Adipocyte (in vitro differentiated cells): Measurements from ENCODE around the gene EN1.

Experiments
- DNase-seq: peaks from one replicate; pipeline ENCODE4 v3.0.0-alpha.2; 2015; ENCODE audit warnings: low read depth
- H3K27me3 ChIP-seq: replicated peaks from 2 replicates; pipeline ENCODE4 v1.7.0; 2013; ENCODE audit warnings: mild to moderate bottlenecking, low read length, moderate library complexity; ENCODE audit not compliant: control insufficient read depth, insufficient read depth
- H3K36me3 ChIP-seq: 2 replicates; pipeline ENCODE4 v1.7.0; 2013; ENCODE audit warnings: low read length, mild to moderate bottlenecking, moderate library complexity; ENCODE audit not compliant: control insufficient read depth, insufficient read depth, severe bottlenecking
- H3K4me1 ChIP-seq: 2 replicates; pipeline ENCODE4 v1.7.0; 2013; ENCODE audit warnings: mild to moderate bottlenecking, low read length, moderate library complexity; ENCODE audit not compliant: control insufficient read depth, insufficient read depth
- H3K4me3 ChIP-seq: 2 replicates; pipeline ENCODE4 v1.7.0; 2013; ENCODE audit warnings: mild to moderate bottlenecking, low read length, moderate library complexity
- H3K9ac ChIP-seq: 2 replicates; pipeline ENCODE4 v1.7.0; 2013; ENCODE audit warnings: mild to moderate bottlenecking, low read length, moderate library complexity
- H3K9me3 ChIP-seq: 2 replicates; pipeline ENCODE4 v1.7.0; 2013; ENCODE audit warnings: mild to moderate bottlenecking, low read length, moderate library complexity; ENCODE audit not compliant: control insufficient read depth

The EN1 gene

GRCh38 chr2:118813601-118814339 is 33.7 kb downstream of the EN1 start:
- no peak overlapping the region for H3K9ac ChIP-seq
- H3K36me3 ChIP-seq: no peaks in the 10 kb centered on the region
- H3K9me3 ChIP-seq: no peaks in the 10 kb centered on the region
- no peak overlapping the region for H3K4me3 ChIP-seq
- peaks cover 19% of the 10 kb centered on the region for H3K4me1 ChIP-seq
- DNase-seq: no peak
- no peaks in the 10 kb centered on the region for H3K27me3 ChIP-seq

DNA sequence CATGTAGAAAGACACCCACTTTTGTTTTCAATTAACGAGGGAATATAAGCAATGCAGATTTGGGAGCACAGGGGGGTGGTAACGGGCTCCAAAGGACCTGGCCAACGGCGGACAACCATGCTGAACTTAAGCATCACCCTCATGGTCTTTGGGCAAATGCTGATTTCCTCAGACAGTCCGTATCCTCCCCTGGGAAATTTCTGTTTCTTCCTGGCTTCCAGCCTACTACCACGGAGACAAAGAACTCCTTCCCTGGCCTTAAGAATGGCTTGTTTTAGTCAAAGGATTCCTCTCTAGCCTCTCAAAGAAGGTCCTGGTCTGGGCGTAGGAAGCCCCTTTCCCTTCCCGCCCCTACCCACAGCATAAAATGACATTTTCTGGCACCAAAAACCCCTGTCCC is 34.3 kb downstream of the EN1 start:
- Histone ChIP-seq H3K9me3 (no peaks in the 10 kb centered on the region), H3K4me3 (peak overlapping the region; percentile 11), H3K36me3 (no peaks in the 10 kb centered on the region), H3K27me3 (no peaks in the 10 kb centered on the region), H3K9ac (no peak overlapping the region), H3K4me1 (peaks cover 19% of the 10 kb centered on the region)
- DNase-seq: no peak

- H3K4me1 ChIP-seq: peaks cover 19% of the 10 kb centered on the region
- peak overlapping the region; percentile 11 for H3K4me3 ChIP-seq
- DNase-seq: no peak
- no peaks in the 10 kb centered on the region for H3K27me3 ChIP-seq
- H3K36me3 ChIP-seq: no peaks in the 10 kb centered on the region
- no peaks in the 10 kb centered on the region for H3K9me3 ChIP-seq
- no peak overlapping the region for H3K9ac ChIP-seq
Measured at GRCh38 chr2:118812552-118812951, 34.9 kb downstream of the EN1 start.

DNA sequence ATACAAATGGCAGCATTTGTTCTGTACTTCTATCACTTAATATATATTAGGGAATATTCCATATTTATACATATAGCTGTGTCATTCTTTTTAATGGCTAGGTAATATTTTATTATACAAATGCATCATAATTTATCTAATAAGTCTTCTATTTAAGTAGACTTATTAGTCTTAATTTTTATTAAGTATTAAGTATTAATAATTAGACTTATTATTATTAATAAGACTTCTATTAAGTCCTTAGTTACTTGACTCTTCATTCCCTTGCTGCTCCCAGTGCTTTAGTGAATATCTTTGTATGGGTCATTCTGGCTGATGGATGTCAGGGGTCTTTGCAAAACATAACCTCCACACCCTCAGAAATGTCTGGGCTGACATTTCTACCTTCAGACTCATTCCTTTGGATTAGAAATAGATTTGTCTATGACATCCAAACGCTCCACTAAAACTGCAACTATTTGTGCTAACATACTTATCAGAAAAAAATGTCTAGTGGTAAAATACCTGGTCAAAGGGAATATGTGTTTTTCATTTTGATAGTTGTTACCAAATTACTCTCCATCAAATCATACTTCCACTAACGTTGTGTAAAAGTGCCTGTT is 35.8 kb downstream of the EN1 start:
- Histone ChIP-seq H3K27me3 (no peaks in the 10 kb centered on the region), H3K4me1 (peaks cover 19% of the 10 kb centered on the region)

GRCh38 chr2:118810766-118811165 is 36.7 kb downstream of the EN1 start:
- no peak for DNase-seq
- peaks cover 19% of the 10 kb centered on the region for H3K4me1 ChIP-seq
- no peaks in the 10 kb centered on the region for H3K27me3 ChIP-seq
- H3K4me3 ChIP-seq: no peak overlapping the region
- no peaks in the 10 kb centered on the region for H3K36me3 ChIP-seq
- no peak overlapping the region for H3K9ac ChIP-seq
- no peaks in the 10 kb centered on the region for H3K9me3 ChIP-seq

More for the DNA sequence above, 35.8 kb downstream of the EN1 start:
- Histone ChIP-seq H3K9ac (no peak overlapping the region), H3K36me3 (no peaks in the 10 kb centered on the region), H3K9me3 (no peaks in the 10 kb centered on the region), H3K4me3 (no peak overlapping the region)
- DNase-seq: no peak

DNA sequence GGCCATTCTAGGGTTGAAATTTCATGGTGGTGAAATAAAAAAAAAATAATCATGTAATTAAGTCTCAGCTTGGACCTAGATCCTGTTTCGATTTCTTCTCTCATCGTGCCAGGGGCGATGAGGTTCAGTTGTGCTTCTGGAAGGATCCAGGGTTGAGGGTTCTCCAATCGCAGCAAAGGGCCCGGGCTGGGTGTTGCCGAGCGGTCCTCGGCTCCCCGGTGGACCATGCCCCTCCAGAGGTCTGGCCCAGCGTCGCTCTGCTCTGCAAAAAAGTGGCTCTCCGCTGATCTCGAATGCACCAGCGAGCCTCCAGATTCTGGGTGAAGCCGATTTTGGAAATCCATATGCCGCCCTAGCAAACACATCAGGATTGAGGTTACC is 39.0 kb downstream of the EN1 start:
- no peaks in the 10 kb centered on the region for H3K9me3 ChIP-seq
- H3K27me3 ChIP-seq: no peaks in the 10 kb centered on the region
- H3K9ac ChIP-seq: no peak overlapping the region
- no peaks in the 10 kb centered on the region for H3K36me3 ChIP-seq
- no peak overlapping the region for H3K4me3 ChIP-seq
- H3K4me1 ChIP-seq: peaks cover 17% of the 10 kb centered on the region
- no peak for DNase-seq

GRCh38 chr2:118807668-118808428 is 39.6 kb downstream of the EN1 start:
- no peaks in the 10 kb centered on the region for H3K27me3 ChIP-seq
- H3K36me3 ChIP-seq: no peaks in the 10 kb centered on the region
- DNase-seq: no peak
- H3K9me3 ChIP-seq: no peaks in the 10 kb centered on the region
- no peak overlapping the region for H3K4me3 ChIP-seq
- H3K9ac ChIP-seq: no peak overlapping the region
- peaks cover 12% of the 10 kb centered on the region for H3K4me1 ChIP-seq

- Histone ChIP-seq H3K9me3 (no peaks in the 10 kb centered on the region), H3K4me3 (no peak overlapping the region), H3K36me3 (no peaks in the 10 kb centered on the region), H3K4me1 (peaks cover 4% of the 10 kb centered on the region), H3K9ac (no peak overlapping the region), H3K27me3 (no peaks in the 10 kb centered on the region)
- no peak for DNase-seq
Measured at GRCh38 chr2:118806797-118807667, 40.4 kb downstream of the EN1 start.

DNA sequence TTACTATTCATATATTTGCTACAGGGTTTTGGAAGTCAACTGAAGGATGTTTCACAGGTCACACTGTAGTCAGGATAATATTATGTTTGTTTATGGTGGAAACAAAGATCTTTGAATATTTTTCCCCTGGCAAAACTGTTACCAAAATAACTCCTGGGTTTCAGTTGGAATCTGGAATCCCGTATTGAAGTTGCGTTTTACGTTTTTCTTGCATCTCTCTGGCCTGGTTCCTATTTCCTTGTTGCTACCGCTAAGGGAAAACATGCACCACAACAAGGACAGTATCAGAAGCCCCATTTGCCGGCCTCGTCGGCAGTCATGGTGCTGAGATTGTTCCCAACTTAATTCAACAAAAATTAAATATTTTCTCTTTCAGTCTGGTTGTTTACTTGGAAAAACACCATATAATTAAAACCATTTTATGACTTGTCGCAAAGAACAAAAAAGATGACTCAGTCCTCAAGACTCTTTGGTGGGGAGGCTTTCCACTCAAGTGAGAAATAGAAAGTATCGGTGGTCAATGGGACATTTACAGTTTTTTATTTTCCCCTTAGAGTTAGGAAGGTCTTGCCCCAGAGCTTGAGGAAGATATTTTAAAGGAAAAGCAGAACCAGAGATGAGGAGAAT is 42.3 kb downstream of the EN1 start:
- Histone ChIP-seq H3K36me3 (no peaks in the 10 kb centered on the region), H3K4me1 (peaks cover 17% of the 10 kb centered on the region), H3K9me3 (no peaks in the 10 kb centered on the region), H3K27me3 (no peaks in the 10 kb centered on the region), H3K9ac (no peak overlapping the region), H3K4me3 (no peak overlapping the region)
- no peak for DNase-seq

DNA sequence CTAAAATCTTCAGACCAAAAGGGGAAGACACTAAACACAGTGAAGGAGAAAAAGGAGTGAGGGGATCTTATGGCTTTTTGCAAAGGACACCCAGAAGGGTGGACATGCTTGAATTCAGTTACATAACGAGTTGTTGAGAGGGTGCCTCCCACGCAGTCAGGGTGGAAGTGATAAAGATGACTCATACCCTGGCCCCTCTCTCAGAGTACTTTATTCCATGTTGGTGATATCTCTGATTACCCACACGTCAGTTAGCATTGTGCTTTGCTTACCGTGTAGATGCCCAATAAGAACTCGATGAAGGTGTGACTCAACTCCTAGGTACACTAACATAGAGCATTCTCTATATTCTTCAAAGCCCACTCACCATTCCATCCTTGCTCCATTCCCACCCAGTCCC is 44.4 kb downstream of the EN1 start:
- no peak for DNase-seq
- no peaks in the 10 kb centered on the region for H3K27me3 ChIP-seq
- no peak overlapping the region for H3K4me3 ChIP-seq
- peaks cover 21% of the 10 kb centered on the region for H3K4me1 ChIP-seq
- no peaks in the 10 kb centered on the region for H3K9me3 ChIP-seq
- no peaks in the 10 kb centered on the region for H3K36me3 ChIP-seq
- H3K9ac ChIP-seq: no peak overlapping the region
